CD4-positive, alpha-beta T cell treated with Interleukin-21 for 1 hour (primary cell): ENCODE results near the gene IFITM10.

Source experiments
- DNase-seq: peaks from one replicate; pipeline ENCODE4 v3.0.0-alpha.2; 2020

The IFITM10 gene

DNA sequence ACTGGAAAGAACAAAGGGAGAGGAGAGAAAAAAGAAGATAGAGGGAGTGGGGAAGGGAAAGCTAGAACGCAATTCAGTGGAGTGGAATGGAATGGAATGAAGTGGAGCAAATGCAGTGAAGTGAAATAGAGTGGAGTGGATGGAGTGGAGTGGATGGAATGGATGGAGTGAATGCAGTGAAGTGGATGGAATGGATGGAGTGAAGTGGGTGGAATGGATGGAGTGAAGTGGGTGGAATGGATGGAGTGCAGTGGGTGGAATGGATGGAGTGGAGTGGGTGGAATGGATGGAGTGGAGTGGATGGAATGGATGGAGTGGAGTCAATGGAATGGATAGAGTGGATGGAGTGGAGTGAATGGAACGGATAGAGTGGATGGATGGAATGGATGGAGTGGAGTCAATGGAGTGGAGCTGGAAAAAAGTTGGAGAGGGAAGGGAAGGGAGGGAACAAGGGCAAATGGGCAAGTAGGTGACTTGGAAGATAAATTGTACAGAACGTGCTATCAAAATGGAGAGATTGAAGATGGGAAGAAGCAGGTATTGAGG lies 13.9 kb downstream of the IFITM10 start:
- DNase-seq: no peak

DNA sequence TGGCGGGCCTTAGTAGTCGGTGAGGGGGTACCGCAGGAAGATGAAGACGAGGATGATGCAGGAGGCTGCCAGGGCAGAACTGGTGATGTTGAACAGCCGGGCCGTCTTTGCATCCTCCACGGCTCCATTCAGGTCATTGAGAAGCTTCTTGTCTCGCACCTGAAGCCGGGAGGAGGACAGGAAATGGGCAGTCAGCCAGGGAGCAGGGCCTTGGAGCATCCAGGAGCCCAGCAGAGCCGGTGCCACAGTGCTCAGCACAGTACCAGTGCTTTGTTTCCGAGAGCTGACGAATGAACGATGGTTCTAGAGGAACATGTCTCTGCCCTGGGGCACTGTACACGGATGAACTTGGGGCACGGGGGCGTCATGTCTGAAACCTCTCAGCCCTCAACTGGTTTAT lies 15.1 kb downstream of the IFITM10 start:
- DNase-seq: no peak

DNA sequence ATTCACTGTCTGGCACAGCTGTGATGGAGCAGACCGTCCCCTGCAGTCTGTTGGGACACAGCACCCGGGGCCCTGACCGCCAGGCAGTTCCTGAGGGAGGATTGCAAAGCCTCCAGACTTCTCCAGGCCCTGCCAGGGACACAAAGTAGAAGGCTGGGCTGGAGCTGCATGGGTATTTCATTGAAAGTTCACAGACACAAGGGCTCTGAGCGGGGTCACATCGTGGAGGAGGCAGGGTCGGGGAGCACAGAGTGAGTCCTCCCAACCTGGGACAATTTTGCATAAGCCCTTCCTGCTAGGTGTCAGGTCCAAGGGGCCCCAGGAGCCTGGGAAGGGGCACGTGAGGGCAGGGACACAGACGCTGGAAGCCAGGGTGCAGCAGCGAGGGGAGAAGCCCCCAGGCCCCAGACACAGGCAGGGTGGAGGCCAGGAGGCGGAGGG lies 15.7 kb downstream of the IFITM10 start:
- no peak for DNase-seq

DNA sequence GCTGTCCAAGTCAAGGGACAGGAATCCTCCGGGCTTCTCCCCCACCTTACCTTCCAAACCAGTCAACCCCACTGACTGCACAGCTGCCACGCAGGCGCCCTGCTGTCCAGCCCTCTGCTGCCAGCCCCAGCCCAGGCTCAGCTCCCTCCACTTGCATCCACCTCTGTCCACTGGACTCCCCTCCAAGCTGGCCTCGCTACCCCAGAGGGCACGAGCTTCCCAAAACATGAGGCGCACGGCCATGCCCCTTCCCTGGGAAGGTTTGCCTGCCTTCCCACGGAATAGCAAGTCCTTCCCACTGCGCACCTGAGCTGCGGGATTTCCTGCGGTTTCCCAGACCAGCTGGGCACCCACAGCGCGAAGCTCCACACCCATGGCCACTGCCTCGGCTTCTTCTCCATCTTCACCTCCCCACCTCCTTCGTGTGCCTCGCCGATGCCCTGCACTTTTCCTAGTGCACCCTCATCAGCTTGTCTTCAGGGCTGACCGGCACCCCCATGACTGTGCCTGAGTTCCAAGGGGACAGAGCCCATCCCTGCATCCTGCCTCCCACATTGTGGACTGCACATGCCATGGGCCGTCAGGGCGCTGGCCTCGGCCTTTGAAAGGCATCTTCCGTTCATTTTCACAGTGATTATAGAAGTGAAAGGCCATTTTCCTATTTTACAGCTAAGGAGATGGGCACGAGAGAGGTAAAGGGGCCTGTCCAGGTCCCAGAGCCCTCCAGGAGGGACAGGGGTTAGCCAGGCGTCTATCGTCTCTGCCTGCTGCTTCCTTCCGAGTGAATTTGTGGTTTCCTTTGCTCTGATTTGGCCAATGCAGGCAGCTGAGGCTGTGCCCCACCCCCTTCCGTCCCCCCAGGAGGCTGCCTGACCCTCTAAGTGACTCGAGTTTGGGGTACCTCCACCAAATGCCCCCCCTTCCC lies 16.4 kb downstream of the IFITM10 start:
- no peak for DNase-seq

DNA sequence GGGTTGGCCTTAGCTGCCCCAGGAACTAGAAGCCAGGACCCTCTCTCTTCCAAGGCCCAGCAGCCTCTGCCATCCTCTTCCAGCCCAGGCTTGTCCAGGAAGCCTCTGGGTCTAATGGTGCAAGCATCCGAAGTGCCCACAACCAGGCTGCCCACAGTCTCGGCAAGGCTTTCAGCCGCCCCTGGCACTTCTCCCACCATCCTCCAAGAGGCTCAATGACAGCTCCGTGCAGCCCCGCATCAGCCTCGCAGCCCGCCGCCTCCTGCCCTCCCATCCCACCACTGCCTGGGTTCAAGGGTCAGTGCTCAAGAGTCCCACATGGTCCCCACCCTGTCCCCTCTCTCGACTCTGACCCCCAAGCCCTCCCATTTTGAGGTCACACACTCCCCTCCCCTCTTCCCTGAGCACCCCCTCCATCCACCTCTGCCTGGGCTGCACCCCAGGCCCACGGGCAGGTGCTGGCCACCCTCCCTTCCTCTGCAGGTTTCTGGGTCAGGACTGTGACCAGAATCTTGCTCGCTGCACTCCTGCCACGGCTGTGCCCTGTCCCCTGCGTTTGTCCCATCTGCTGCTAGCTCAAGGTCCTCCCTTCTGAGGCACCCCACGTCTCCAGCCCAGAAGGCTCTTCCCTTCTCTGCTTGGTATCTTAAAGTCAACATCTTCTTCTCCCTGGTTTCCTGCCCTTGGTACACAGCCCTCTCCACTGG lies 17.2 kb downstream of the IFITM10 start:
- no peak for DNase-seq

DNA sequence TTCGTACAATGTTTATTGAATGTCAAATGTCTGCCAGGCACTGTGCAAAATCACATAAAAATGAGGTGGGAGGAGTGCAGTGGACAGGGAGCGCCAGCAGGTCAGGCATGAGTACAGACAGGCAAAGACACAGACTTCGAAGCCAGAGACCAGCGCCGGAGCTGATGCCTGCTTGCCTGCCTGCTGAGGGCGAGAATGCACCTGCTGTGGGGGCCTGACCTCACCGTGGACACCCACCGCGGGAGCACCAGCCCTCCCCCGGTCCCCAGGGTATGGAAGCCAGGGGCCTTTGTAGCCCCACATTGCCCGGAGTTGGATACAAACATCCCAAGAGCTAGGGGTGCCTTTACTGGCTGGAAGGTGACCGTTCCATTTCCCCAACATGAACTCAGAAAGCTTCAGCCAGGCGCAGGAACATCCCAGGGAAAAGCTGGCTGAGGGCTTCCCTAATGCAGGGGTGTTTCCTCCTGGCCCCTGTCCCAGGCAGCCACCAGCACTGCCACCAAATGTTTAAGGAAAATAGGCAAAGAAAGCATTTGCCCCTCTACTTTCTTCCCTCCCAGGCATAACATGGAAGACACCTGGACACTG lies 17.9 kb downstream of the IFITM10 start:
- DNase-seq: no peak

DNA sequence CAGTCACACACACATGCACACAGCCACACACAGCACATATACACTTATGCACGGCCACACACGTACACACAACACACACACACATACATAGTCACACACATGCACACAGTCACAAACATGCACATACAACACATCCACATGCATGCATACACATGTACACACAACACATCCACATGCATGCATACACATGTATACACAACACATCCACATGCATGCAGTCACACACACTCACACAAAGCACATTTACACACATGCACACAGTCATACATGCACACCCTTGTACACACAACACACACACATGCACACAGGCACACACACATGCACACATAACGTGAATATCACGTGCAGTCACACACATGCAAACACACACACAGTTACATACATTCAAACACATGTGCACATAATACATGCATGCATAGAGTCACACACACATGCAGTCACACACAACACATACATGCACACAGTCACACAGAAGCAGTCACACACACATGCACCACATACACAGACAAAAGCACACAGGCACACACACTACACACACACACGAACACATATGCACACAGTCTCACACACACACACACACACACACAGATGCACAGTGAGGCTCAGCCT lies 18.8 kb downstream of the IFITM10 start:
- no peak for DNase-seq

DNA sequence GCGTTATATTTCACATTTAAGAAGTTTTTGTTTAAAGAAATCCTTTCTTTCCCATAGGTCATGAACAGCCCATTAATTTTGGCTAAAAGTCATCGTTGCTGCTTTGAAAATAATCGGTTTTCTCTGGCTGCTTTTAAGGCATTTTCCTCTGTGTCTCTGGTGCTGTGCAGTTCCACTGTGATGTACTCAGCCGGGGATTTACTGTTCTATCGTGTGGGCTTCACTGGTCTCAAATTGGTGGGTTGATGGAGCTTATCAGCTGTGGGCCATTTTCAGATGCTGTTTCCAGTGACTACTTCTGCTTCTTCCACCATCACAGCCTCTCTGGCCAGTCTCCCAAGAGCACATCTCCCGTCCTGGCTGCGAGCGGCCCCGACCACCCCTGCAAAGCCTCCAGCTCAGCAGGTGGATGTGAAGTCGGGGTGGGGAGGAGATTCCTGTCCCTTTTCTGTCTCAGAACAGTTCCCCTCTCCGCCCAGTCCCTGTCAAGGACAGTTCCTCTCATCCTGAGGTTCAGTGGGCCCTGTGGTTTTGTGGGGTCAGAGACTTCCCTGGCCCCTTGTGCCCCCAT lies 20.3 kb downstream of the IFITM10 start:
- DNase-seq: no peak

DNA sequence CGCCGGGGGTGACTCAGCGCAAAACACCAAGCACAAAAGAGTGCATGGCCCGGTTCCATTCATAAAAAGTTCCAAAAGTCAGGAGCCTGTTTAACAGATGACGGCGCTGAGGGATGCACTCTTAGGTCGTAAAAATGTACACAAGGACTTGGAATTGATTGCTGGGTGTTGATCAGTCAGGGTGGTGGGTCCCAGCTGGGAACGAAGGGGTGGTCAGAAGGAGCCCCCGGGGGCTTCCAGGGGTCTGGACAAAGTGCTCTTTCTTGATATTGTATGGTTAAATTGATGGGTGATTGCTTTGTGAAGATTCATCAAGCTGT lies 20.7 kb downstream of the IFITM10 start:
- no peak for DNase-seq

DNA sequence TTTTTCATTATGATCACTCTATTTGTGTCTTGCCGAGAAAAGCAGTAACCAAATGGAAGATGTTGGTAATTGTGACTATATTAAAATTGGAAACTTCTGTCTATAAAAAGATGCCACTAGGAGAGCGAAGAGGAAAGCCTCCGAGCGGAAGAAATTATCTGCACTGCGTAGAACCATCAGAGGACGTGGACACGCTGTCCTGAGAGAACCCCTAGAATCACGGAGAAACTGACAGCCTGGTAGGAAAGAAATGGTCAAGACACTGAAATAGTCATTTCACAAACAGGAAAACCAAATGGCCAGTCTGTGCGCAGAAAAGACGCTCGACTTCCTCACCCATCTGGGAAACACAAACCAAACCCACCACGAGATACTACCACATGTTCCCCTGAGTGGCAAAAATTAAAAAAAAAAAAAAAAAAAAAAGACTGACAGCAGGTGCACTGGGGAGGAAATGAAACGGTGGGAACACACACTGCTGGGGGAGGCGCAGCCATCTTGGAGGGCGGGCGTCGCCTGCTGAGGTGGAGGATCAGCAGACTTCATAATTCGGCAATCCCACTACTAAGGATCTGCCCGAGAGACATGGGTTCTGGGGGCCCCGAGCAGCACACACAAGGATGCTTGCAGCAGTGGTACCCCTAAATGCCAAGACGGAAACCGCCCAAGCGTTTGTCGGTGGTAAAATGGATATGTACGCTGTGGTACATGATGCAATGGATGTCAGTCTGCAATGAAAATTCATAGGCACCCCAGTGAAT lies 21.3 kb downstream of the IFITM10 start:
- no peak for DNase-seq

DNA sequence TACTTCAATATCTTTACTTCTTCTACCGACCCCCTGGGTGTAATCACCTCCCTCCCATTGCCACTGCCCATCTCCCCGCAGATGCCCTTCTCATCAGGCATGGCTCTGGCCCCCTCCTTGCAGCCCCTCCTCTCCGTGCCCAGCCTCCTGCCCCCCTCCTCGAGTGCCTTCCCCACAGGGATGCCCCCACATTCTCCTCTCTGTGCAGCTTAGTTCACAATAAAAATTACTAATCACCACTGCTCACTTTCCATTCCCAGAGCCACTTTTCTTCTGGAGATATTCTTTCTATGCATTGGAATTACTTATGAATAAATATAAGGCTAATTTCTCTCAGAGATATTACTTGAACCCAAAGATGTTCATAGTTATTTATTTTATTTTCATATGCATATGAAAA lies 22.1 kb downstream of the IFITM10 start:
- no peak for DNase-seq

DNA sequence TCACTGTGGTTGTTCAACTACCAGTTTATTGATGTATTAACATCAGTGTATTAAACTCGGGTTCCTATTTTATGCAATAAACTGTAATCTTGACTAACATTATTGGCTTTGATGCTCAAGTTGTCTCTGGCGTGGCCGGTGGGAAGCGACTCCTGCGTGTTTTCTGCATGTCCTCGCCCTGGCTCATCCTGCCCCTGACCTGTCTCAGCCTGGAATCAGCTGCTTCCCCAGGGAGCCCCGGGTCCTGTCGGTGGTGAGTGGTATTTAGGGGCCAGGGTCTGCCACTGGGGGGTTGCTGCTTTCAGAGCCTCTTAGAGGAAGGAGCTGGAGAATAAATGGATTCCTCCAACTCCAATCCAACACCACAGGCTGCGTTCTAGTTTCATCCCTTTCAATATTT lies 22.5 kb downstream of the IFITM10 start:
- DNase-seq: no peak

DNA sequence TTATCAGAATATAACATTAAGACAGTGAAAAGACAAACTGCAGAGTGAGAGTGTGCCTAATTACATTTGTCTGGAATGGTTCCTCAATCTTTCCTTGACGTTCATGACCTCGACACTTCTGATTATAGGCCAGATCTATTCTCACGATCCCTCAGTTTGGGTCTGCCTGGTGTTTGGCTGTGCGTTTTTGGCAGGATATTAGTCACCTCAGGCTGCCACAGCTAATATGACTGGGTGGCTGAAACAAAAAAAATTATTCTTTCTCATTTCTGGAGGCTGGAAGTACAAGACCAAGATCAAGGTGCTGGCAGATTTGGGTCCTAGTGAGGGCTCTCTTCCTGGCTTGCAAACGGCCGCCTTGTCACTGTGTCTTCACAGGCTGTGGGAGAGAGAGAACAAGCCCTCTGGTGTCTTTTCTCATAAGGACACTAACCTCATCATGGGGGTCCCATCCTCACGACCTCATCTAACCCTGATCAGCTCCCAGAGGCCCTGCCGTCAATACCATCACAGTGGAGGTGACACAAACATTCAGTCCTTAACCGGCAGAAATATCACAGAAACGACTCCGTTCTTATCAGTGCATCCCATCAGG lies 23.2 kb downstream of the IFITM10 start:
- DNase-seq: no peak

DNA sequence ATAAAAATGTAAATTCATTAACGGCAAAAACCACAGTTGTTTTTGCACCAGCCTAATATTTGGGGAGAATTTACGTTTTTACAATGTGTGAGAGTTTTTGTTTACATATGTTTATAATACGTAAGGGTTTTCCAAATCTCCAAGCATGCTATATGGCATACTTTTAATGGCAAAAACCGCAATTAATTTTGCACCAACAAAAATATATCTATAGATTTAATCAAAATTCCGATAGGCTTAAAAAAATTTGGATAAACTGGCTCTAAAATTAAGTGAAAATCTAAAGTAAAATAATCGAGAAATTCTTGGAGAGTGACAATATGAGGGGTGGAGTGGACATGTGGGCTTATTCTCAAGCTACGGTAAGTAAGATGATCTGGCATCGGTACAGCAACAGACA lies 30.6 kb downstream of the IFITM10 start:
- DNase-seq: no peak

DNA sequence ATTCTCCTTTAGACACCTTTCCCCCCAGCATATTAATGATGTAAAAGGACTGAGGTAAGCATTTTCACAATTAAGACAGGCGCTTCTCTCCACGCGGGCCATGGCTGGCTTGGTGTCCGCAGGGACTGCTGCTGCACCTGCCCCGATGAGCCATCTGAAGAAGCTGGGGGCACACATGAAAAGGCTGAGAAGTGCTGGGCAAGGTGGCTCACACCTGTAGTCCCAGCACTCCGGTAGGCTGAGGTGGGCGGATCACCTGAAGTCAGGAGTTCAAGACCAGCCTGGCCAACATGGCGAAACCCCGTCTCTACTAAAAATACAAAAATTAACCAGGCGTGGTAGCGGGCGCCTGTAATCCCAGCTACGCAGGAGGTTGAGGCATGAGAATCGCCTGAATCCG lies 32.1 kb downstream of the IFITM10 start:
- DNase-seq: no peak

DNA sequence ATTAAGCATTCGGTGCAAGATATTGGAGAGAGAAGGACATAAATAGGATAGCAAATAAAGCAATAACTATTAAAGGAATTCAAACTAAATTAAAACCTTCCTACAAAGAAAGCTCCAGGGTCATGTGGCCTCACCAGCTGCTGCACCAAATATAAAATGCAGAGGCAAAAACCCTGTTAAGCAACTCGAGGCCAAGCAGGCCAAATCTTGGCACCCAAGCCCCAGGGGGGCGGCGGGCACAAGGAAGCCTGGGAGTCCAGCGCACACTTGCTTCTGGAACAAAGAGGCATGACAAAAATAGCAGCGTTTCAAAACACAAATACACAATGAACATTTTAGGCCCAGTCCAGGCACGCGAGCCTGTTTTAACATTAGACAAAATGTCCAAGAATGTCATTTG lies 32.6 kb downstream of the IFITM10 start:
- DNase-seq: no peak

DNA sequence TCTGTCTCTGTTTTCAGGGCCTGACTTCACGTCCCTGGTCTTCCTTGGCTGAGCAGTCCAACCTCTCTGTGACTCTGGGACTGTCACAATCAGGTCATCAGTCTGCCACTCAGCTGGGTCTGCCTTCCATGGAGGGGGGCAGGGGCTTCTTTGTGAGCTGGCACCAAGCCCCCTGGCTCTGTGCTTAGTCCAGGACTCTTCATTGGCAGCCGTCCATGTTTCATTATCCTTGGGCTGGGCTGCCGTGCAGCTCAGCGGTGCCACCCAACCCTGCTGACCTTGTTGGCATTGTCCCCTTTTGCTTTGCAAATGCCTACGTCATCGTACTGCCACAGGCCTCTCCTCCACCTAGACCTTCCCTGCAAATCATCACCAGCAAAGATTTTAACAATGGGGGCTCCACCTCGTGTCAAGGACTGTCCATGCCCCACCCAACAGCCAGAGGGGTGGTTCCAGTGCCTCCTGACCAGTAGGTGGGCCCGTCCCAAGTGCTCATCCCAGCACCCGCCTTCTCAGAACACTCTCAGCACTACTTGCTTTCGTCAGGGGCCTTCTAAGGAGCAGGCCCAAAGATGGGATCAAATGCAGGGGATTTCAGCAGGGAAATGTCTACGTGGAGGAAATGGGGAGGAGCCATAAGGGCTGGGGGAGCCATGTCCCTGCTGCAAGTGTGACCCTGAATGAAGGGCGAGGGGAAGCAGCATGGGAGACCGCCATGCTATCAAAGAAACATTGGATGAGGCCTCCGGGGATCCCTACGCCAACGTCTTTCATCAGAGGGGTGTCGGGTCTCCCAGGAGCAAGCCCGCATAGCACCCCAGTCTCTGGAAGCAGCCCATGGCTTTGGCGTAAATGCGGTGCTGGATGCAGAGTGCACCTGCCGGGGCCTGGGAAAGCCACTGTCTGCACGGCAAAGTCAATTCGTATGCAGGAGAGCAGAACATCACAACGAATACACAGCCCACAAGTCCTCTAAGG lies 35.2 kb downstream of the IFITM10 start:
- no peak for DNase-seq

DNA sequence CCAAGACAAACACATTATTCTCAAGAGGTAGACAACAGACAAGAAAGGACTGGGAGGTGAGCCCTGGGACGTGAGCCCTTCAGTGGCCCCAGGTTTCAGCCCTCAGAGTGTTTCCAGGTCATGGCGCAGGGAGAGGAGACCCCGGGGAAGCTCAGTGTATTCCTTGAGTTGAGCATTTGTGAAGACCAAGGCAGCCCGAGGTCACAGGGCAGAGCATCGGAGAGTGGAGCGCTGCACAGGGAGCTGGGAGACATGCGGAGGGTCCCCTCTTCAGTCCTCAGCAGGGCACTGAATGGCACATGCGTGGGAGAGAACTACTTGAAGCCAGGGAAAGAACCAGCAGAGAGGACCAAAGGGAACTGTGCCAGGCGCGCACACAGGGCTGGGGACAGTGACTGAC lies 41.7 kb downstream of the IFITM10 start:
- no peak for DNase-seq

DNA sequence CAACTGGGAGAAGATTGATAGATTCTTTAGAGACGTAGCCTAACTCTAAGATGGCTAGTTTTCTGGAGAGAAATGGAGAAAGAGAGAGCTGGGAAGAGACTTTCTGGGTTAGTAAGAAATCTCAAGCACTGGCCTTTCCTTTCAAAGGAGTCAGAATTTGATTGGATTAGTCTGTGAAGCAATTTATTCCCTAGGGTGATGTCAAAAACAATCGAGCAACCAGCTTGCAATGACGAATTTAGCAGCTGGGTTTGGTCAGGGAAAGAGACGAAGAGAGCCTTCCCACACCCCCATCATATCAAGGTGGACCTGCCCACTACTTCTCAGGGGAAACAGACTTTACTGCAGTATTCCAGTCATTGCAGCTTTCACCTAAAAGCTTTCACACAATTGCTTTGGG lies 42.6 kb downstream of the IFITM10 start:
- DNase-seq: no peak

DNA sequence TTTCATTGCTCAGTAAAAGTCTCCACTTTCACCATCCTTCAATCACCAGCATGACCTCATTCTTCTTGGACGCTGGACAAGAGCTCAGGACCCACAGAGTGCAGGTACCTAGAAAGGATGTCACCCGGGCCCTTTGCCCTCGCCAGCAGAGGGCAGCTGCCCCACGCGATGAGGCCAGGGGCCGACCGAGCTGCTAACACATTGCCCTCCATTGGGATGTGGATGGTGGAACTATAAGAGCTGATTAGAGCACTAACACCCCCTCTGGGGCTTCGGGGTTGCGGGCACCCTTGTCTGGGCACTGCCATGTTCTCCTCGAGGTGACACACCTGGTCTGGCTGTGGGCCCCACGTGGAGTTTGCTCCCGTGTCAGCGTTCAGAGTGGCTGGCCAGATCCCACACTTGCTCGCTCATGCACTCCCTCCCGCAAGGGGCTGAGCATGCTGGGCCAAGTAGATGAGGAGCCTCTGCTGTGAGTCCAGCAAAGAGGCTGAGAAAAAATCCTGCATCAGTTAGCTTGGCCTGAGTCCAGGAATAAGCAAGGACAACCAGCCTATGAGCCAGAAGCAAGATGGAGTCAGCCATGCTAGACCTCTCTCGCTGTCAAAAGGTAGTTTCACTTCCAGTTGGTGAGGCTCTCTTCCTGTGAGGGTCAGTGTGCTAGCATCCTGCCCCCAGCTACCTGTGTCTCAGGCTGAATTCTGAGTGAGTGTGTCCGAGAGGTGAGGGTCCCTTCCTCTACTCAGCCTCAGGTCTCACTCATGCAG lies 43.6 kb downstream of the IFITM10 start:
- DNase-seq: peak; percentile 29
